K562 (cell line): ENCODE measurements around the gene COX6B1. TPM values are rescaled to one million over a fixed set of nuclear protein-coding genes. Genes with fewer than 3 reads are reported as not detected.

Experiments used
- GATAD2A ChIP-seq: fragments of 450-650 bp; IDR thresholded peaks from 2 replicates; pipeline ENCODE4 v1.6.1; 2017
- ZNF696 ChIP-seq: fragments of 250-450 bp; sonication (Bioruptor Pico); conservative IDR thresholded peaks from 2 replicates; pipeline ENCODE4 v1.4.0; 2020; ENCODE audit warnings: mild to moderate bottlenecking, moderate library complexity
- polyA plus RNA-seq, 8 experiments: library from polyadenylated mRNA; depleted of rRNA in 4 of 8; stranded (reverse) in 5 of 8; unstranded in 3 of 8; fragments of >200 nt; fragmentation: Nextera tagmentation in 2 of 8; fragmentation: Illumina TruSeq in 1 of 8; extraction: Ambion mirVana in 2 of 8; extraction: Trizol in 1 of 8; gene quantifications; 2 replicates each; pipeline versions ENCODE4 v1.2.1 to v1.2.3, GENCODE V29; 2011 to 2014; ENCODE audit warnings: inconsistent platforms in 1 of 8, missing spikeins in 1 of 8
- total RNA-seq, 7 experiments: library from RNA; depleted of rRNA in 6 of 7; stranded (reverse); fragments of >200 nt in 6 of 7; fragmentation: Illumina TruSeq in 2 of 7; extraction: Trizol in 2 of 7; gene quantifications; 2 replicates each; pipeline versions ENCODE4 v1.2.1 to v1.2.3, GENCODE V29; 2011 to 2021; ENCODE audit warnings: low replicate concordance in 1 of 7
- TF ChIP-seq, protein P1 (sequence below): fragments of 250-450 bp; sonication (Bioruptor Pico); IDR thresholded peaks from 2 replicates; pipeline ENCODE4 v1.8.0; 2022; ENCODE audit warnings: inconsistent platforms
- TF ChIP-seq, protein P2 (sequence below): sonication (generic); formaldehyde crosslinking; IDR thresholded peaks from 2 replicates; pipeline ENCODE4 v1.8.0; 2022; ENCODE audit warnings: mild to moderate bottlenecking, missing genetic modification reagents, borderline replicate concordance
- TF ChIP-seq, protein P3 (sequence below): fragments of 150-350 bp; IDR thresholded peaks from 2 replicates; pipeline ENCODE4 v1.6.1; 2014; ENCODE audit warnings: low read depth, mild to moderate bottlenecking, low read length, borderline replicate concordance
- TF ChIP-seq, protein P4 (sequence below): fragments of 450-650 bp; formaldehyde crosslinking; IDR thresholded peaks from 2 replicates; pipeline ENCODE4 v1.4.0; 2020; ENCODE audit warnings: mild to moderate bottlenecking, mixed read lengths

Gene COX6B1
- total and polyA plus RNA-seq, 9 of the 15 experiments (the other 6 are each of a cell fraction or from before 2014, with no cell fraction given), result 777 to 2,393 (median 1,219) TPM

DNA sequence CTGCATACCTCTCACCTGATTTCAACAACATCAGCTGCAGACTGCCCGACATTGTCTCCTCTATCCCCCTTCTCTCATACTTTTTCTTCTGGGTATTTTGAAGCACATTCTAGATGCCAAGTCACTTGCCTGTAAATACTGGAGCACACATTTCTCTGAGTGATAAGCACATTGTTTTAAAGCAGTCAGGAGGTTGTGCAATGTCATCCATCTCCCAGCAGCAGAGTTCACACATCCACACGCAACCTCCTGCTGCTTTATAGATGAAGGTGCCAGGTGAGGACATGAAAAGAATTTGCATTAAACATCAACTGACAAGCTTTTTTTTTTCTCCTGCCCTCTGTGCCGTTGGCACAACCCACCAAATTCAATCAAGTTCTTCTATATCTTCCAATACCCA lies 23.7 kb downstream of the COX6B1 start (continued):
- TF ChIP-seq, protein P1, sequence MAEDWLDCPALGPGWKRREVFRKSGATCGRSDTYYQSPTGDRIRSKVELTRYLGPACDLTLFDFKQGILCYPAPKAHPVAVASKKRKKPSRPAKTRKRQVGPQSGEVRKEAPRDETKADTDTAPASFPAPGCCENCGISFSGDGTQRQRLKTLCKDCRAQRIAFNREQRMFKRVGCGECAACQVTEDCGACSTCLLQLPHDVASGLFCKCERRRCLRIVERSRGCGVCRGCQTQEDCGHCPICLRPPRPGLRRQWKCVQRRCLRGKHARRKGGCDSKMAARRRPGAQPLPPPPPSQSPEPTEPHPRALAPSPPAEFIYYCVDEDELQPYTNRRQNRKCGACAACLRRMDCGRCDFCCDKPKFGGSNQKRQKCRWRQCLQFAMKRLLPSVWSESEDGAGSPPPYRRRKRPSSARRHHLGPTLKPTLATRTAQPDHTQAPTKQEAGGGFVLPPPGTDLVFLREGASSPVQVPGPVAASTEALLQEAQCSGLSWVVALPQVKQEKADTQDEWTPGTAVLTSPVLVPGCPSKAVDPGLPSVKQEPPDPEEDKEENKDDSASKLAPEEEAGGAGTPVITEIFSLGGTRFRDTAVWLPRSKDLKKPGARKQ (CRISPR knock-in tag), result no peak
- TF ChIP-seq, protein P2, sequence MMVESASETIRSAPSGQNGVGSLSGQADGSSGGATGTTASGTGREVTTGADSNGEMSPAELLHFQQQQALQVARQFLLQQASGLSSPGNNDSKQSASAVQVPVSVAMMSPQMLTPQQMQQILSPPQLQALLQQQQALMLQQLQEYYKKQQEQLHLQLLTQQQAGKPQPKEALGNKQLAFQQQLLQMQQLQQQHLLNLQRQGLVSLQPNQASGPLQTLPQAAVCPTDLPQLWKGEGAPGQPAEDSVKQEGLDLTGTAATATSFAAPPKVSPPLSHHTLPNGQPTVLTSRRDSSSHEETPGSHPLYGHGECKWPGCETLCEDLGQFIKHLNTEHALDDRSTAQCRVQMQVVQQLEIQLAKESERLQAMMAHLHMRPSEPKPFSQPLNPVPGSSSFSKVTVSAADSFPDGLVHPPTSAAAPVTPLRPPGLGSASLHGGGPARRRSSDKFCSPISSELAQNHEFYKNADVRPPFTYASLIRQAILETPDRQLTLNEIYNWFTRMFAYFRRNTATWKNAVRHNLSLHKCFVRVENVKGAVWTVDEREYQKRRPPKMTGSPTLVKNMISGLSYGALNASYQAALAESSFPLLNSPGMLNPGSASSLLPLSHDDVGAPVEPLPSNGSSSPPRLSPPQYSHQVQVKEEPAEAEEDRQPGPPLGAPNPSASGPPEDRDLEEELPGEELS, result no peak
- TF ChIP-seq, protein P3, sequence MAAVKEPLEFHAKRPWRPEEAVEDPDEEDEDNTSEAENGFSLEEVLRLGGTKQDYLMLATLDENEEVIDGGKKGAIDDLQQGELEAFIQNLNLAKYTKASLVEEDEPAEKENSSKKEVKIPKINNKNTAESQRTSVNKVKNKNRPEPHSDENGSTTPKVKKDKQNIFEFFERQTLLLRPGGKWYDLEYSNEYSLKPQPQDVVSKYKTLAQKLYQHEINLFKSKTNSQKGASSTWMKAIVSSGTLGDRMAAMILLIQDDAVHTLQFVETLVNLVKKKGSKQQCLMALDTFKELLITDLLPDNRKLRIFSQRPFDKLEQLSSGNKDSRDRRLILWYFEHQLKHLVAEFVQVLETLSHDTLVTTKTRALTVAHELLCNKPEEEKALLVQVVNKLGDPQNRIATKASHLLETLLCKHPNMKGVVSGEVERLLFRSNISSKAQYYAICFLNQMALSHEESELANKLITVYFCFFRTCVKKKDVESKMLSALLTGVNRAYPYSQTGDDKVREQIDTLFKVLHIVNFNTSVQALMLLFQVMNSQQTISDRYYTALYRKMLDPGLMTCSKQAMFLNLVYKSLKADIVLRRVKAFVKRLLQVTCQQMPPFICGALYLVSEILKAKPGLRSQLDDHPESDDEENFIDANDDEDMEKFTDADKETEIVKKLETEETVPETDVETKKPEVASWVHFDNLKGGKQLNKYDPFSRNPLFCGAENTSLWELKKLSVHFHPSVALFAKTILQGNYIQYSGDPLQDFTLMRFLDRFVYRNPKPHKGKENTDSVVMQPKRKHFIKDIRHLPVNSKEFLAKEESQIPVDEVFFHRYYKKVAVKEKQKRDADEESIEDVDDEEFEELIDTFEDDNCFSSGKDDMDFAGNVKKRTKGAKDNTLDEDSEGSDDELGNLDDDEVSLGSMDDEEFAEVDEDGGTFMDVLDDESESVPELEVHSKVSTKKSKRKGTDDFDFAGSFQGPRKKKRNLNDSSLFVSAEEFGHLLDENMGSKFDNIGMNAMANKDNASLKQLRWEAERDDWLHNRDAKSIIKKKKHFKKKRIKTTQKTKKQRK, result no peak
- TF ChIP-seq GATAD2A, result no peak
- no peak for TF ChIP-seq ZNF696 (CRISPR knock-in tag)
- TF ChIP-seq, protein P4, sequence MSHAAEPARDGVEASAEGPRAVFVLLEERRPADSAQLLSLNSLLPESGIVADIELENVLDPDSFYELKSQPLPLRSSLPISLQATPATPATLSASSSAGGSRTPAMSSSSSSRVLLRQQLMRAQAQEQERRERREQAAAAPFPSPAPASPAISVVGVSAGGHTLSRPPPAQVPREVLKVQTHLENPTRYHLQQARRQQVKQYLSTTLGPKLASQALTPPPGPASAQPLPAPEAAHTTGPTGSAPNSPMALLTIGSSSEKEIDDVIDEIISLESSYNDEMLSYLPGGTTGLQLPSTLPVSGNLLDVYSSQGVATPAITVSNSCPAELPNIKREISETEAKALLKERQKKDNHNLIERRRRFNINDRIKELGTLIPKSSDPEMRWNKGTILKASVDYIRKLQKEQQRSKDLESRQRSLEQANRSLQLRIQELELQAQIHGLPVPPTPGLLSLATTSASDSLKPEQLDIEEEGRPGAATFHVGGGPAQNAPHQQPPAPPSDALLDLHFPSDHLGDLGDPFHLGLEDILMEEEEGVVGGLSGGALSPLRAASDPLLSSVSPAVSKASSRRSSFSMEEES (CRISPR knock-in tag), result no peak
